Left lung (tissue), 10 donors: ENCODE results near the gene OXCT1. TPM values are rescaled to one million over a fixed set of nuclear protein-coding genes. Genes with fewer than 3 reads are reported as not detected.

Experiments
- ATAC-seq: fragments of 200-7000 bp; cut with Tn5 transposase; one replicate; pipeline ENCODE4 v1.9.1; 2020; ENCODE audit warnings: moderate library complexity
- DNase-seq, 4 donors: peaks; one replicate each; pipeline ENCODE4 v3.0.0-alpha.2; 2013 to 2020
- H3K27ac ChIP-seq, 2 donors: fragments of 200-600 bp; sonication (generic) in 1 of 2; one replicate each; pipeline versions ENCODE4 v1.5.0 to v1.8.0; 2020 to 2021
- H3K27me3 ChIP-seq, 2 donors: fragments of 200-600 bp; sonication (generic) in 1 of 2; one replicate each; pipeline versions ENCODE4 v1.5.0 to v1.8.0; 2020 to 2021
- H3K36me3 ChIP-seq, 2 donors: fragments of 200-600 bp; sonication (generic) in 1 of 2; one replicate each; pipeline versions ENCODE4 v1.5.0 to v1.8.0; 2020 to 2021
- H3K4me1 ChIP-seq, 2 donors: fragments of 200-600 bp; one replicate each; pipeline ENCODE4 v1.8.0; 2021
- H3K4me3 ChIP-seq, 2 donors: fragments of 200-600 bp; sonication (generic) in 1 of 2; one replicate each; pipeline versions ENCODE4 v1.5.0 to v1.8.0; 2020 to 2021; ENCODE audit warnings: mild to moderate bottlenecking in 1 of 2
- H3K9me3 ChIP-seq, 2 donors: fragments of 200-600 bp; sonication (generic) in 1 of 2; one replicate each; pipeline versions ENCODE4 v1.5.0 to v1.8.0; 2020 to 2021
- intact Hi-C, 2 donors: fragments of 100-400 bp; cut with DNase I; formaldehyde crosslinking; loops; one replicate each; pipeline versions ENCODE4 v1.11.2 to v1.14.2; 2022
- polyA plus RNA-seq, 6 donors: library from polyadenylated mRNA; unstranded; fragments of 120-200 nt; gene quantifications; one replicate each; pipeline ENCODE4 v1.2.1, GENCODE V29; 2013; ENCODE audit not compliant: insufficient read length in 6 of 6
- total RNA-seq, 2 donors: library from RNA; stranded (reverse); fragmentation: NEBNext Ultra II Directional; extraction: Animal tissue kit (Norgen Biotek cat#: 25700); gene quantifications; one replicate each; pipeline ENCODE4 v1.2.1, GENCODE V29; 2021
- TF ChIP-seq, protein P1 (sequence below), 2 donors: fragments of 200-600 bp; sonication (generic) in 1 of 2; IDR thresholded peaks; one replicate each; pipeline versions ENCODE4 v1.5.0 to v1.8.0; 2021; ENCODE audit warnings: antibody characterized with exemption in 2 of 2
- donor health status: DM: no; HTN: yes; CAD: no.
- donor health status: DM: no; HTN: no; CAD: no.

The OXCT1 gene
- total and polyA plus RNA-seq, 8 donors, result 20.5 to 27.3 (median 23.4) TPM

DNA sequence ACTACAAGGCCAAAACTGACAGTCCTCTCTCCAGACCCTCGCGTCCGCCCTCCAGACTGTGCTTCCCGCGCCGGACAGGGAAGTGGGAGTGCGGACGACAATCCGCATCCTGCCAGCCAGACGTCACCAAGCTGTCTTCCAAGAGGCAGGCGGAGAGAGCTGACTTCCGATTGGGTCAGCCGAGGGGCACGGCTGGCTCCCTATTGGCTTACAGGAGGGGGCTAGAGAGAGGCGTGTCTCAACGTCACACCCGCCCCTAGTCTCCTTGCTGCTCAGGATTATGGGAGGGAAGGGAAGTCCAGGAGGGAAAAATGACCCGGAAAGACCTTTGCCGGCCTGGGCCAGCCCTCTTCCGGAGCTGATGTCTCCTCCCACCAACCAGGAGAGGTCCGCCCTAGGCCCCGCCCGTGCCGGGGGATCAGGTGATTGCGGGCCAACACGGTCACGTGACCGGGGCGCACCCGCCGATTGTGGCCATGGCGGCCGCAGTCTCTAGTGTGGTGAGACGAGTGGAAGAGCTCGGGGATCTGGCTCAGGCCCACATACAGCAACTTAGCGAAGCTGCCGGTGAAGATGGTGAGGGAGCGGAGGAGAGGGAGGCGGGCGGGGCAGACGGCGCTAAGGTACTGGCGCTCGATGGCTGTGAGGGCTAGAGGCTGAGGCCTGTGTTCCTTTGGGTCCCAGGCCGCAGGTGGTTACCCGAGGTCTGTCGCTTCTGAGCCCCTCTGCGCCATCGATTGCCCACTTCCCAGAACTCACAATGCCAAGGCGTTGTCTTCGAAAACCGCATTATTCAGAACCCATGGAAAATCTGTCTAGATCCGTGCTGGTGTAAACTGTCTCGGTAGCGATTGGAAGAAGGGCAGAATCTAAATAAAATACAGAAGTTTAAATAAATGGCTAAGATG, 33.9 kb upstream of the OXCT1 start, which contains the start of gene RIMOC1:
Gene RIMOC1, plus strand, starts transcription at position 453 of the 908 bp plus-strand sequence. Its CDS starts 24 bp downstream, at position 477.
- H3K4me1 ChIP-seq, result peaks cover 0 to 33% of the 10 kb centered on the region in 2 donors
- H3K4me3 ChIP-seq, result peak within 1 kb of the TSS; percentile 71 to 95
- peaks cover 0 to 20% of the 10 kb centered on the region in 2 donors for H3K36me3 ChIP-seq
- no peaks in the 10 kb centered on the region for H3K9me3 ChIP-seq
- TF ChIP-seq, protein P1, sequence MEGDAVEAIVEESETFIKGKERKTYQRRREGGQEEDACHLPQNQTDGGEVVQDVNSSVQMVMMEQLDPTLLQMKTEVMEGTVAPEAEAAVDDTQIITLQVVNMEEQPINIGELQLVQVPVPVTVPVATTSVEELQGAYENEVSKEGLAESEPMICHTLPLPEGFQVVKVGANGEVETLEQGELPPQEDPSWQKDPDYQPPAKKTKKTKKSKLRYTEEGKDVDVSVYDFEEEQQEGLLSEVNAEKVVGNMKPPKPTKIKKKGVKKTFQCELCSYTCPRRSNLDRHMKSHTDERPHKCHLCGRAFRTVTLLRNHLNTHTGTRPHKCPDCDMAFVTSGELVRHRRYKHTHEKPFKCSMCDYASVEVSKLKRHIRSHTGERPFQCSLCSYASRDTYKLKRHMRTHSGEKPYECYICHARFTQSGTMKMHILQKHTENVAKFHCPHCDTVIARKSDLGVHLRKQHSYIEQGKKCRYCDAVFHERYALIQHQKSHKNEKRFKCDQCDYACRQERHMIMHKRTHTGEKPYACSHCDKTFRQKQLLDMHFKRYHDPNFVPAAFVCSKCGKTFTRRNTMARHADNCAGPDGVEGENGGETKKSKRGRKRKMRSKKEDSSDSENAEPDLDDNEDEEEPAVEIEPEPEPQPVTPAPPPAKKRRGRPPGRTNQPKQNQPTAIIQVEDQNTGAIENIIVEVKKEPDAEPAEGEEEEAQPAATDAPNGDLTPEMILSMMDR (IDR thresholded peaks at IDR 0.05), result no peak
- intact Hi-C loops, result no loop called here
- H3K27ac ChIP-seq, result peak within 1 kb of the TSS; percentile 83 to 87
- ATAC-seq (peak; percentile 99), DNase-seq (peak; percentile 99)
- no peaks in the 10 kb centered on the region for H3K27me3 ChIP-seq

DNA sequence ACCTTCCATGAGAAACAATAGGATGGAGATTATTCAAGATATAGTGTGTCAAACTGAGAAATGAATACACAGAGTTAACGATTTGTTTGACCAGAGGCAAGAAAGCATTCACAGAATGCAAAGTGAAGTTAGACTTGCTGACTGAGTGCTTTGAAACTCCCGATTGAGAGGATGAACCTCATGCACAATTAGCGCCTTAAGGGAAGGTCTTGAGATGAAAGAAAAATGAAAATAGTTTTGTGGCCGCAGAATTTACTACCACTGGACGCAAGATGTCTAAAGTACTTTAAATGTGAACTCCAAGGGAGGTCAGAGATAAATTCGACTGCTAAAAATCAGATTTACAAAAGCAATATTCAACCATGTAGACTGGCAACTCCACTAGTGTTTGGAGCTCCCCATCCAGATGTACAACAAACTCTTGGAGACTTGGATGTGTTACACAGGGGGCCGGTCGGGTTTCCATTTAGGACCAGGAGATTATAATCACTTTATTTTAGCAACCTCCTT, 33.2 kb upstream of the OXCT1 start:
- H3K4me1 ChIP-seq, result peaks cover 0 to 32% of the 10 kb centered on the region in 2 donors
- DNase-seq (no peak), ATAC-seq (no peak)
- H3K9me3 ChIP-seq, result no peaks in the 10 kb centered on the region
- intact Hi-C loops, result no loop called here
- no peaks in the 10 kb centered on the region for H3K27me3 ChIP-seq
- peak overlapping the region; percentile 80 to 87 for H3K27ac ChIP-seq
- peaks cover 0 to 13% of the 10 kb centered on the region in 2 donors for H3K36me3 ChIP-seq
- peak overlapping the region; percentile 41 to 95 for H3K4me3 ChIP-seq
- TF ChIP-seq, protein P1 (IDR thresholded peaks at IDR 0.05), result no peak

DNA sequence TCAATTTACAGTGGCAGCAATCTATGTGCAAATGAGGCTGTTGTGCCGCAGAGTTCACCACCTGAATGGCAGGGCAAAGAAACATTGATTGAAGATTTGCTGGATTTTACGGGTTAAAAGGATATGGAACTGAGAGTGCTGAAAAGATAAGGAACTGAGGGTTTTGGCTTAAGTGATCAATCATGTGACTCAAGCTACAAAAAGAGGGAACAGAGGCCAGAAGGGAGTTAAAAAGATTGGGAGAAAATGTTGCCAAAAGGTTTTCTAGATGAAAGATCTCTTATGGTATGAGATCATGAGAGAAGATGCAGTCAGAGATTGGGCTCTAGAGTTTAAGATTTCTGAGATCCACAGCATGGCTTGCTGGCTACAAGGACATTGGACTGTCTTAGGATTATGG, 26.0 kb upstream of the OXCT1 start:
- Histone ChIP-seq H3K4me1 (no peaks in the 10 kb centered on the region), H3K27me3 (peaks cover 3 to 18% of the 10 kb centered on the region in 2 donors), H3K27ac (no peak overlapping the region), H3K4me3 (no peak overlapping the region), H3K9me3 (no peaks in the 10 kb centered on the region), H3K36me3 (no peaks in the 10 kb centered on the region)
- no peak for ATAC-seq
- no peak for DNase-seq
- intact Hi-C loops, result no loop called here
- TF ChIP-seq, protein P1 (IDR thresholded peaks at IDR 0.05), result no peak

DNA sequence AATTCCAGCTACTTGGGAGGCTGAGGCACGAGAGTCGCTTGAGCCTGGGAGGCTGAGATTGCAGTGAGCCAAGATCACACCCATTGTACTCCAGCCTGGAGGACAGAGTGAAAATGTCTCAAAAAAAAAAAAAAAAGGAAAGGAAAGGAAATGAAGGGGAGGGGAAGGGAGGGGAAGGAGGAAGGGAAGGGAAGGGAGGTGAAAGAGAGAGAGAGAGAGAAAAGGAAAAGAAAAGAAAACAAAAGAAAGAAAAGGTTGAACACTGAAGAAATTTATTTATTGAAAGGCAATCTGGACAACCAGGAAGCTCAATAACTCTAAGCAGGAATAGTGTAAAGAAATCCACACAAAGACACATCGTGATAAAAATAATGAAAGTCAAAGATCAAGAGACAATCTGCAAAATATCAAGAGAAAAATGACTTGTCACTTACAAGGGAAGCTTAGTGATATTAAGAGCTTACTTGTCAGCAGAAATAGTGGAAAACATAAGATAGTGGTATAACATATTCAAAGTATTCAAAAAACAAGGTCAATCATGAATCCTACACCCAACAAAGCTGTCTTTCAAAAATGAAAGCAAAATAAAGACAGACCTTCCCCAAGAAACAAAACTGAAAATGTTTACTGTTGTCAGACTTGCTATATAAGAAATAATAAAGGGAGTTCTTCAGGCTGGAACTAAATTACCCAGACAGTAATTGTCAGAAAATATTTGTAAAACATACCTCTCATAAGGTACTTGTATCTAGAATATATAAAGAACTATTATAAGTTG, 23.0 kb upstream of the OXCT1 start:
- Histone ChIP-seq H3K4me3 (no peak overlapping the region), H3K36me3 (no peaks in the 10 kb centered on the region), H3K27ac (no peak overlapping the region), H3K27me3 (peaks cover 3 to 18% of the 10 kb centered on the region in 2 donors), H3K9me3 (no peaks in the 10 kb centered on the region), H3K4me1 (no peaks in the 10 kb centered on the region)
- ATAC-seq, result no peak
- intact Hi-C loops, result no loop called here
- TF ChIP-seq, protein P1 (IDR thresholded peaks at IDR 0.05), result no peak
- DNase-seq, result no peak
